CD4-positive, alpha-beta T cell treated with Interleukin-1 beta for 1 hour (primary cell): ENCODE results near the gene SMAD2.
"Not testable (repeated sequence)": the region's sequence is repeated elsewhere in the genome, so short reads cannot be mapped to it uniquely, and the experiment has no call there.

ENCODE experiments used
- DNase-seq, 2 donors: peaks; one replicate each; pipeline ENCODE4 v3.0.0-alpha.2; 2020 to 2022

The SMAD2 gene

GRCh38 chr18:47831351-47831750, 99.1 kb downstream of the SMAD2 start:
- no peak for DNase-seq

GRCh38 chr18:47830772-47831171, 99.7 kb downstream of the SMAD2 start:
- no peak for DNase-seq

GRCh38 chr18:47829831-47830230, 100.6 kb downstream of the SMAD2 start:
- DNase-seq: no peak

- not testable (repeated sequence) for DNase-seq
Measured at GRCh38 chr18:47828031-47828430, 102.4 kb downstream of the SMAD2 start.

- no peak for DNase-seq
Measured at GRCh38 chr18:47826157-47827074, 104.0 kb downstream of the SMAD2 start.

GRCh38 chr18:47821314-47821713, 109.1 kb downstream of the SMAD2 start:
- no peak for DNase-seq

DNA sequence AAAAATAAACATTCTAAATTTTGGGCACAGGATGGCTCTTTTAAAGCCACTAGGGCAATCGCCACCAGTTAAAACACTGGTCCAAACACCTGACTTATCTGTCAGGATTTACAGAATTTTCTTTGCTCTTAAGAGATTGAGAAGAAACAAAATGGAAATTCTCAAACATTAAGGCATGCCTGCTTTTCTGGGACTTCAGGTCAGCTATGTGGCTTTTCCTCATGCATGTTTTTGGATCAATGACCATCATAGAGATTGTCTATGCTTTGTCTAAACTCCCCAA, 112.7 kb downstream of the SMAD2 start:
- DNase-seq: no peak

DNA sequence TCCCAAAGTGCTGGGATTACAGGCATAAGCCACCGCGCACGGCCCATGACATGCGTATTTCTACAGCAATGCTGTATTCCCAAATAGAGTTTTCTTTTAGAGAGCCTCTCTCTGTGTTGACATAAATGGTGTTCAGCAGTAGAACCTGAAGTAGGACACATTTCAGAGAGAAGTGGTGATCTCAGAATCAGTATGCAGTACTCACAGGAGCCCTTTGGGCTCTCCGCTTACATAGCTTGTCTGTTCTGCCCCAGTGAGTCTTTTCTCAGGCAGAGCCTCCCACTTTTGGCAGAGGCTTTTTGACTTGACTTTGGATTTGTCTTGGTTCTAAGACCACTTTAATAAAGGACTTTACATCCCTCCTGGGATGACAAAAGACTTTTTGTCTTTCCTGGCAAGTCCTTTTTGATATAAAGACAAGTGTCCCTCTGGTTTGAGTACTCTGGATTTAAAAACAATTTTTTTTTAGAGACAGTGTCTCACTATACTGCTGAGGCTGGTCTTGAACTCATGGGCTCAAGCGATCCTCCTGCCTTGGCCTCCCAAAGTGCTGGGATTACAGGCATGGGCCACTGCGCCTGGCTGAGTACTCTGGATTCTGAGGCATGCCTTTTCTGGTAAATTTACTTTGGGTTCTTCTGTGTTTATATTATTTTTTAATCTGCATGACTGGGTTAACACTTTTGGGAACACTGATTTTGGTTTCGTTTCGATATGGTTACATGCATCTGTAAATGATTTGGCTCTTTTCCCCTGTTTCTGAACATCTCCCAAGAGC, 113.3 kb downstream of the SMAD2 start:
- no peak for DNase-seq

- no peak for DNase-seq
Measured at GRCh38 chr18:47815486-47816270, 114.8 kb downstream of the SMAD2 start.

- DNase-seq: no peak
Measured at GRCh38 chr18:47809420-47809819, 121.0 kb downstream of the SMAD2 start.

DNA sequence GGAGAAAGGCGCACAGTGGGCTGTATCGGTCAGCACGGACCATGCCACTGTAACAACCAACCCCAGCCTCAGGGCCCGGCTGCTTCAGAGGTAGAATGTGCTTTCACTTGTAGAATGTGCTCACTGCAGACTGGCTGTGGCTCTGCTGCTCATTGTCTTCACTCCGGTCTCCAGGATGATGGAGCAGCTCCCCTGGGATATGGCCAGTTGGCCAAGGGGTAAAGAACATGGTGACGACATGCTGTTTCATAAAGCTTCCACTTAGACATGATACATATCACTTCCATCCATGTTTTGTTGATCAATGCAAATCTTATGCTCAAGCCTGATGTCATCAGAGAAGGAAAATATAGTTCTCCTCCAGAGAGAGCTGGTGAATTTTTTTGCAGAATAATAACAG, 127.7 kb downstream of the SMAD2 start:
- no peak for DNase-seq

DNA sequence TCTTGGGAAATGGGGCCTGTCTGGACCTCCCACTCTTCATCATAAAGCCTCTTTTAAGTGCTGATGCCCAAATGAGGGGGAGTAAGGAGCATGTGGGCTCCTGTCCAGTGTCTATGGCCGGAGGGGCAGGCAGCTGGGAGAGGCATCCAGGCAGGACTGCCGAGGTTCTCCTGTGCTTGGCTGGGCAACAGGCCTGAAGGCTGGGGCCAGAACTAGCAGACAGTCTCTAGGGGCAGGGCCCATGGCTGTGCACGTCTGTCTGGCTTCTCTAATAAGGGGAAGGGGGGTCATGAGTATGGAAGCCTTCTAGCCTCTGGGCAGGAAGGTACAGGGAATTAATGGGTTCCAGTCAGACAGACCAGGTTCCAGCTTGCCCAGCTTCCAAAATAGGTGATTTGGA, 128.6 kb downstream of the SMAD2 start:
- DNase-seq: no peak

- no peak for DNase-seq
Measured at GRCh38 chr18:47800756-47801155, 129.7 kb downstream of the SMAD2 start.

GRCh38 chr18:47800248-47800647, 130.2 kb downstream of the SMAD2 start:
- DNase-seq: no peak

DNA sequence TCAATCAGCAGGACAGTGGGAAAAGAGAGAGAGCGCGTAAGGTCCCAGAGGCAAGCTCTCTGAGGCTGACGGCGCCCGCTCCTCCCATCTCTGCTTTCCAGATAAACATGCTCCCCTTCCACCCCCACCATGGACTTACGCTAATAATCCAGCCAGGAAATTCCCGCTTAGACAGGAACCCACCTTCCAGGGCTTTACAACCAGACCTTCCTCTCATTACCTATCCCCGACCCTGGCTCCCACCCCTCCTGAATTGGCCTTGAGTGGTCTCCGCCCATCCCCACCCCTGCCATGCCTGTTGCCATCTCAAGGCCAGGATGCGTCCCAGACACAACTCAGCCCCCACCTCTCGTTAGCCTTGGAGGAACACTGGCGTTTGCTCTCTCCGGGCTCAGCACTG, 131.1 kb downstream of the SMAD2 start:
- no peak for DNase-seq

- DNase-seq: no peak
Measured at GRCh38 chr18:47798366-47798765, 132.1 kb downstream of the SMAD2 start.

DNA sequence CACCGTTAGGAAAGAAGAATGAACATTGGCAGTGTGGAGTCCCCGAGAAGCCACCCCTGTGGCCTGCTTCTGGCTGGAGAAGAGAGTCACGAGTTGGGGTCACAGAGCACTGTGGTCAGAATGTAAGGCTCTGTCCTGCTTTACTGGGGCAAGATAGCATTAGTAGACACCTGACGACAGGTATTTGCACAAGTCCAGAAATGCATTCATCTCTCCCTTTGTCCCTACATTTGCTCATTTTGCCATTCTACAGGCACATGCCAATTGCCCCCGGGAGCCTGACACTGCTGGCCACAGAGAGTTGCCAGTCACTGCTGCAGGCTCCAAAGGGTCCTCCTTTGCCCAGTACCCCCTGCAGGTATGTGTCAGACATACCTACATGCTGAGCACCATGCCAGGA, 133.3 kb downstream of the SMAD2 start:
- DNase-seq: no peak

- no peak for DNase-seq
Measured at GRCh38 chr18:47795434-47795814, 135.0 kb downstream of the SMAD2 start.

- no peak for DNase-seq
Measured at GRCh38 chr18:47794725-47795433, 135.6 kb downstream of the SMAD2 start.

- DNase-seq: no peak
Measured at GRCh38 chr18:47793609-47794008, 136.8 kb downstream of the SMAD2 start.

- no peak for DNase-seq
Measured at GRCh38 chr18:47791461-47791985, 138.9 kb downstream of the SMAD2 start.

- no peak for DNase-seq
Measured at GRCh38 chr18:47790036-47790435, 140.4 kb downstream of the SMAD2 start.

DNA sequence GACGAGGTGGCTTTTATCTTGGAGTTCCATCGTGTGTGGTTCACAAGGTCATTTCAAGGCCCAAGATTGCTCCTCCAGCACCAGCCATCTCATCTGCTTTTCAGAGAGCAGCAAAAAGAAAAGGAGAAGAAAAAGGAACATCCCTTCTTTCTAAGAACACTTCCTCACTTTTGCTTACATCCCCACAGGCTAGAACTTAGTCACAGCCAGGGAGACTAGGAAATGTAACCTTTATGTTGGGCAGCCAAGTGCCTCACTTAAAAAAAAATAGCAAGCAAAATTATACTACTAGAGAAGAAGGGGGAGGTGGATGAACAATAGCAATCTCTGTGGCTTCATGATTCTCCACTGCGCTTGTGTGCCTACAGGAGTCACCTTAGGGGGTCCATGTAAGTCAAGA, 141.8 kb downstream of the SMAD2 start:
- DNase-seq: no peak
